ENCODE results near the gene TMPRSS3. TPM values are rescaled to one million over a fixed set of nuclear protein-coding genes. Genes with fewer than 3 reads are reported as not detected.

The TMPRSS3 gene
- total and polyA plus RNA-seq, 2 donors (not counting 1 experiment from before 2014, with no cell fraction given): 0.10 to 0.12 TPM

DNA sequence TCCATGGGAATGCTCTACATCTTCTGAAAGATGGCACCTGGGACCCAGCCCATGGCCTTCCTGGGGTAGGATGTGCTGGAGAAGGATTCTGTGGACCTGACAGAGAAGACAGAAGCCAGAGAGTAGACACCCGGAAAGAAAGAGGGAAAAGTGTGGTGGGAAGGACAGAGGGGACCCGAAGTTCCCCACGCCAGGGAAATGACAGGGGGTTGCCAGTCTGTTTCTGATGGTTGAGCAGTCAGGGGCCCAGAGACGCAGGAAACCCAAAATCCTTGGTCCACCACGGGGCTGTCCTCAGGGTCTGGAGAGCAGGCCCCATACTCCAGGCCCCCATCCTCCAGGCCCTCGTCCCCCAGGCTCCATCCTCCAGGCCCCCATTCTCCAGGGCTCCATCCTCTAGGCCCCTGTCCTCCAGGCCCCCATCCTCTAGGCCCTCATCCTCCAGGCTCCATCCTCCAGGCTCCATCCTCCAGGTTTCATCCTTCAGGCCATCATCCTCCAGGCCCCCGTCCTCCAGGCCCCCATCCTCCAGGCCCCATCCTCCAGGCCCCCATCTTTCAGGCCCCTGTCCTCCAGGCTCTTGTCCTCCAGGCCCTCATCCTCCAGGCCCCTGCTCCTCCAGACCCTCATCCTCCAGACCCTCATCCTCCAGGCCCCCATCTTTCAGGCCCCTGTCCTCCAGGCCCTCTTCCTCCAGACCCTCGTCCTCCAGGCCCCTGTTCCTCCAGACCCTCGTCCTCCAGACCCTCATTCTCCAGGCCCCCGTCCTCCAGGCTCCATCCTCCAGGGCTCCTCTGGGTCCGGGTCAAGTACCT, 44.0 kb downstream of the TMPRSS3 start:
- Histone ChIP-seq H2AFZ (ENCODE audit: insufficient read depth, low read depth, low read length, poor library complexity, severe bottlenecking) (no peak overlapping the region), H3K9ac (ENCODE audit: low read length) (no peak overlapping the region), H3K27me3 (replicated peaks in 1 of 4; ENCODE audit: control extremely low read depth in 1 of 4, control insufficient read depth in 3 of 4, insufficient read depth in 4 of 4, low read length in 3 of 4) (peaks cover 0 to 15% (median 1%) of the 10 kb centered on the region in 4 experiments), H3K4me1 (ENCODE audit: control insufficient read depth in 2 of 2, insufficient read depth in 2 of 2, low read length in 2 of 2) (no peaks in the 10 kb centered on the region), H3K27ac (ENCODE audit: low read length in 2 of 2) (no peak overlapping the region), H3K36me3 (replicated peaks in 1 of 2; ENCODE audit: control extremely low read depth in 1 of 2, control insufficient read depth in 1 of 2, extremely low read depth in 1 of 2, insufficient read depth in 2 of 2, low read length in 1 of 2) (no peaks in the 10 kb centered on the region), H3K4me3 (ENCODE audit: control extremely low read depth in 1 of 5, extremely low read depth in 1 of 5, insufficient read depth in 1 of 5, low read depth in 2 of 5, low read length in 4 of 5) (no peak overlapping the region), H3K4me2 (replicated peaks; ENCODE audit: low read depth, low read length, poor library complexity, severe bottlenecking) (no peak overlapping the region), H4K20me1 (ENCODE audit: control insufficient read depth, insufficient read depth, low read length, poor library complexity, severe bottlenecking) (no peaks in the 10 kb centered on the region), H3K79me2 (ENCODE audit: control insufficient read depth, insufficient read depth, low read length) (no peaks in the 10 kb centered on the region), H3K9me3 (ENCODE audit: control extremely low read depth in 1 of 3, control insufficient read depth in 2 of 3, insufficient read depth in 1 of 3, low read length in 2 of 3) (peaks cover 9 to 12% (median 10%) of the 10 kb centered on the region in 3 donors)
- H3K27me3 Mint-ChIP-seq: peaks cover 25% of the 10 kb centered on the region
- WGBS (ENCODE audit: insufficient coverage): 81% methylated on average over 11 of the region's 11 CpGs
- no peaks in the 10 kb centered on the region for H3K4me1 Mint-ChIP-seq
- POLR2A ChIA-PET: no interaction called here
- ATAC-seq (ENCODE audit: low read depth) (no peak), DNase-seq (no peak)
- peak overlapping the region; percentile 15 for H3K27ac Mint-ChIP-seq
- TF ChIP-seq EZH2 (IDR thresholded peaks at IDR 0.05; ENCODE audit: borderline replicate concordance, insufficient read depth, low read depth, low read length, poor library complexity, severe bottlenecking): no peak
- TF ChIP-seq, protein P1, sequence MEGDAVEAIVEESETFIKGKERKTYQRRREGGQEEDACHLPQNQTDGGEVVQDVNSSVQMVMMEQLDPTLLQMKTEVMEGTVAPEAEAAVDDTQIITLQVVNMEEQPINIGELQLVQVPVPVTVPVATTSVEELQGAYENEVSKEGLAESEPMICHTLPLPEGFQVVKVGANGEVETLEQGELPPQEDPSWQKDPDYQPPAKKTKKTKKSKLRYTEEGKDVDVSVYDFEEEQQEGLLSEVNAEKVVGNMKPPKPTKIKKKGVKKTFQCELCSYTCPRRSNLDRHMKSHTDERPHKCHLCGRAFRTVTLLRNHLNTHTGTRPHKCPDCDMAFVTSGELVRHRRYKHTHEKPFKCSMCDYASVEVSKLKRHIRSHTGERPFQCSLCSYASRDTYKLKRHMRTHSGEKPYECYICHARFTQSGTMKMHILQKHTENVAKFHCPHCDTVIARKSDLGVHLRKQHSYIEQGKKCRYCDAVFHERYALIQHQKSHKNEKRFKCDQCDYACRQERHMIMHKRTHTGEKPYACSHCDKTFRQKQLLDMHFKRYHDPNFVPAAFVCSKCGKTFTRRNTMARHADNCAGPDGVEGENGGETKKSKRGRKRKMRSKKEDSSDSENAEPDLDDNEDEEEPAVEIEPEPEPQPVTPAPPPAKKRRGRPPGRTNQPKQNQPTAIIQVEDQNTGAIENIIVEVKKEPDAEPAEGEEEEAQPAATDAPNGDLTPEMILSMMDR (IDR thresholded peaks at IDR 0.05): no peak
- CTCF ChIA-PET: no interaction called here
- H3K4me3 Mint-ChIP-seq: no peak overlapping the region
- peaks cover 10% of the 10 kb centered on the region for H3K9me3 Mint-ChIP-seq (ENCODE audit: insufficient read depth)
- intact Hi-C loops (cut with micrococcal nuclease): no loop called here

DNA sequence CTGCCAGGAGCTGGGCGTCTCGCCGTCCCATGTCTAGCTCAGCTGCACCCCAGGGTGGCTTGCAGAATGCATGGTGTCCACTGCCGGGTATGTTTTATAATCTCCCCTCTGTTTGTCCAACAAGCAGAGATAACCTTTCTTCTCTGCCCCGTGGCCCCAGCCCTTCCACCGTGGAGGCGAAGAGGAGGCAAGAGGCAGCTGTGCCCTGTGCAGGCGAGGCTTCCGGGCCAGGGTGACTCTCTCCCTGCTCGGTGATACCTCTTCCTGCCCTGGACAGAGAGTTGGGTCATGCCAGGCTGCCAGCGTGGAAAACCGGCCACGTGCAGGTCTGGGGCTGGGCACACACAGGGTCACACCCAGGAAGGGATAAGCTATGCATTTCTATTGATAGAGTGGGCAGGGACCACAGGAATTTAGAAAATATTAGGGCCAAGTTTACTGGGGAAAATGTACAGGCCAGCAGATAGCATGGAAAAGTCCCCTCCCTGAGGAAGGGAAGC, 44.9 kb downstream of the TMPRSS3 start, which contains the start of gene TFF2:
TFF2 (minus strand) TSS at position 68 of the 500 bp plus-strand sequence; CDS start at position 31, 37 bp downstream.
- POLR2A ChIA-PET: no interaction called here

More for the DNA sequence above, 44.9 kb downstream of the TMPRSS3 start, which contains the start of gene TFF2:
- Histone ChIP-seq H2AFZ (ENCODE audit: insufficient read depth, low read depth, low read length, poor library complexity, severe bottlenecking) (no peak within 1 kb of the TSS), H3K27me3 (replicated peaks in 1 of 4; ENCODE audit: control extremely low read depth in 1 of 4, control insufficient read depth in 3 of 4, insufficient read depth in 4 of 4, low read length in 3 of 4) (peaks cover 0 to 11% (median 1%) of the 10 kb centered on the region in 4 experiments), H3K9ac (ENCODE audit: low read length) (no peak within 1 kb of the TSS), H3K79me2 (ENCODE audit: control insufficient read depth, insufficient read depth, low read length) (no peaks in the 10 kb centered on the region), H3K36me3 (replicated peaks in 1 of 2; ENCODE audit: control extremely low read depth in 1 of 2, control insufficient read depth in 1 of 2, extremely low read depth in 1 of 2, insufficient read depth in 2 of 2, low read length in 1 of 2) (no peaks in the 10 kb centered on the region), H4K20me1 (ENCODE audit: control insufficient read depth, insufficient read depth, low read length, poor library complexity, severe bottlenecking) (no peaks in the 10 kb centered on the region), H3K4me1 (ENCODE audit: control insufficient read depth in 2 of 2, insufficient read depth in 2 of 2, low read length in 2 of 2) (no peaks in the 10 kb centered on the region), H3K4me3 (ENCODE audit: control extremely low read depth in 1 of 5, extremely low read depth in 1 of 5, insufficient read depth in 1 of 5, low read depth in 2 of 5, low read length in 4 of 5) (no peak within 1 kb of the TSS), H3K9me3 (ENCODE audit: control extremely low read depth in 1 of 3, control insufficient read depth in 2 of 3, insufficient read depth in 1 of 3, low read length in 2 of 3) (peaks cover 6 to 12% (median 10%) of the 10 kb centered on the region in 3 donors), H3K27ac (ENCODE audit: low read length in 2 of 2) (no peak within 1 kb of the TSS), H3K4me2 (replicated peaks; ENCODE audit: low read depth, low read length, poor library complexity, severe bottlenecking) (no peak within 1 kb of the TSS)
- peaks cover 10% of the 10 kb centered on the region for H3K9me3 Mint-ChIP-seq (ENCODE audit: insufficient read depth)
- no peak for DNase-seq
- H3K27ac Mint-ChIP-seq: no peak within 1 kb of the TSS
- WGBS (ENCODE audit: insufficient coverage): 91% methylated on average over 13 of the region's 13 CpGs
- H3K27me3 Mint-ChIP-seq: peaks cover 25% of the 10 kb centered on the region
- H3K4me3 Mint-ChIP-seq: no peak within 1 kb of the TSS
- H3K4me1 Mint-ChIP-seq: no peaks in the 10 kb centered on the region
- intact Hi-C loops (cut with micrococcal nuclease): no loop called here
- no peak for ATAC-seq (ENCODE audit: low read depth)
- TF ChIP-seq, protein P1 (IDR thresholded peaks at IDR 0.05): no peak
- TF ChIP-seq EZH2 (IDR thresholded peaks at IDR 0.05; ENCODE audit: borderline replicate concordance, insufficient read depth, low read depth, low read length, poor library complexity, severe bottlenecking): no peak
- CTCF ChIA-PET: no interaction called here

Measured in B cell (primary cell).